ENCODE measurements around the gene MBD4.

The MBD4 gene

GRCh38 chr3:129462361-129462968 lies 22.7 kb upstream of the MBD4 start:
- no peak for DNase-seq

- no peak for DNase-seq
Measured at GRCh38 chr3:129461461-129462146, 21.9 kb upstream of the MBD4 start.

GRCh38 chr3:129461022-129461421 lies 21.3 kb upstream of the MBD4 start:
- no peak for DNase-seq

GRCh38 chr3:129460572-129460971 lies 20.8 kb upstream of the MBD4 start:
- DNase-seq = no peak

- no peak for DNase-seq
Measured at GRCh38 chr3:129460155-129460554, 20.4 kb upstream of the MBD4 start.

- DNase-seq = no peak
Measured at GRCh38 chr3:129453732-129454131, 14.0 kb upstream of the MBD4 start.

GRCh38 chr3:129449279-129450115 lies 9.7 kb upstream of the MBD4 start:
- DNase-seq = no peak

GRCh38 chr3:129448186-129448895 lies 8.6 kb upstream of the MBD4 start:
- DNase-seq = no peak

- DNase-seq = no peak
Measured at GRCh38 chr3:129446926-129447325, 7.2 kb upstream of the MBD4 start.

- DNase-seq = no peak
Measured at GRCh38 chr3:129445471-129445870, 5.7 kb upstream of the MBD4 start.

- DNase-seq = no peak
Measured at GRCh38 chr3:129442947-129443346, 3.2 kb upstream of the MBD4 start.

GRCh38 chr3:129442486-129442885 lies 2.7 kb upstream of the MBD4 start:
- no peak for DNase-seq

- DNase-seq = no peak
Measured at GRCh38 chr3:129441782-129442181, 2.0 kb upstream of the MBD4 start.

- DNase-seq = no peak
Measured at GRCh38 chr3:129441215-129441614, 1.5 kb upstream of the MBD4 start.

- no peak for DNase-seq
Measured at GRCh38 chr3:129440618-129441190, 956 bp upstream of the MBD4 start.

- peak; percentile 21 for DNase-seq
Measured at GRCh38 chr3:129439226-129439816, 427 bp downstream of the MBD4 start.

- no peak for DNase-seq
Measured at GRCh38 chr3:129435367-129435766, 4.4 kb downstream of the MBD4 start.

GRCh38 chr3:129434140-129434539 lies 5.6 kb downstream of the MBD4 start:
- DNase-seq = no peak

GRCh38 chr3:129433565-129433964 lies 6.2 kb downstream of the MBD4 start:
- no peak for DNase-seq

GRCh38 chr3:129432671-129433070 lies 7.1 kb downstream of the MBD4 start:
- DNase-seq = no peak

- no peak for DNase-seq
Measured at GRCh38 chr3:129432036-129432435, 7.7 kb downstream of the MBD4 start.

GRCh38 chr3:129429602-129430001 lies 10.1 kb downstream of the MBD4 start:
- DNase-seq = no peak

GRCh38 chr3:129429080-129429451 lies 10.7 kb downstream of the MBD4 start:
- DNase-seq = no peak

Data from amniotic stem cell (primary cell).